Jurkat, Clone E6-1 (cell line): ENCODE measurements around the gene MPG.
A peak's percentile ranks its signal among the peaks of the same experiment; 100 is the strongest.

Source experiments
- DNase-seq: peaks from one replicate; pipeline ENCODE4 v3.0.0-alpha.2; 2011; ENCODE audit warnings: low read depth, low spot score
- H3K4me3 ChIP-seq: 2 replicates; pipeline ENCODE4 v1.5.1; 2011; ENCODE audit warnings: mild to moderate bottlenecking, low read length, control low read depth, moderate library complexity

The MPG gene

DNA sequence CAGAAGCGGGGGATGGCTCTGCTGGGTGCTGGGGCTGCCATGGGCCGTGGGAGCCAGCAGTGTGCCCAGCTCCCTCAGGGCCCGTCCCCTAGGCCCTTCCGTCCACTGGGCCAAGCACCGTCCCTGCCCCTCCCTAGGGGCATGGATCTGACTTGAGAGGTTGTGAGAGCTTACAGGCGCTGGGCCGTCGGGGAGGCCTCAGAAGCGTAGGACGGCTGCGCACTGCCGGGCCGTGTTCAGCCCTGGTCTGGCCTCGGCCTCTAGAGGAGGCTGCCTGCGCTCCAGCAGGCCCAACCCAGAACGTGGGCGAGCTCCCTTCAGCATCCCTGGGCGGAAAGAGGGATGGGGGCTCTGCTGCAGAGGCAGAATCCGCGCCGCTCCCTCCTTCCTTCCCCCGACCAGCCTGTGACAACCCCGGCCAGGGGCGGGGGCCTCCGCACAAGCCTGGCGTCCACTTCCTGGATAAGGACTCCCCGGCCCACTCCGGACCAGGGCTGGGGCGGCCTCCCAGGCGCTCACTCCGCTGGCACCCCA lies 685 bp upstream of the MPG start:
- H3K4me3 ChIP-seq = peak overlapping the region; percentile 59
- no peak for DNase-seq

DNA sequence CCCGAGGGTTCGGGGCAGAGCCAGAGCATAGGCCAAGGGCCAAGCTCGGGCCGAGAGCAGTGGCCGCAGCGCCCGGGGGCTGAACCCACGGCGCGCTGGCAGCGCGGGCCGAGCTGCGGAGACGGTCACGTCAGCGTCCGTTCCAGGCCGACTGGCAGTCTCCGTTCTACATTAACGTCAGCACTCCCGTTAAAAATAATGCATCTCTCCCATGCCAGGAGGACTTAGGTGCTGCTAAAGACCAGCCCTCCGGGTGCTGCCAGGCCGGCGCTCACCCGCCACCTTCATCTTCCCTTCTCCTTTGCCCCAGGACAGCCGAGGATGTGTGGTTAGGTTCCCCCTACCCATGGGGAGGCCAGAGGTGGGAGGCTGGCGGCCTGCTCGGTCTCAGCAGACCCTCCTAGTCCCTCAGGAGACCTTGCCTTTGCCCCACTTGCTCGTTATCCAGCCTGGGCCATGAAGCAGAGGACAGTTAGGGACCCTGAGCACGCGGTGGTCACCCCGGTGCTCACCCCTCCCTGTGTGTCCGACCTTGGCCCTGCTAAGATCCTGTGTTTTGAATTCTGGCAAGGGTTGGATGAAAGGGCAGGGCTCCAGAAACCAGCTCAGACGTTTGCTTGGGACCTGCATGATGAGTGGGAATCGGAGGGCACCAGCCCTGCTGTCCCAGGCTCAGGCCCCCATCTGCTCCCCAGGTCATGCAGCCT lies 572 bp downstream of the MPG start:
- H3K4me3 ChIP-seq = peak overlapping the region; percentile 59
- DNase-seq = no peak

DNA sequence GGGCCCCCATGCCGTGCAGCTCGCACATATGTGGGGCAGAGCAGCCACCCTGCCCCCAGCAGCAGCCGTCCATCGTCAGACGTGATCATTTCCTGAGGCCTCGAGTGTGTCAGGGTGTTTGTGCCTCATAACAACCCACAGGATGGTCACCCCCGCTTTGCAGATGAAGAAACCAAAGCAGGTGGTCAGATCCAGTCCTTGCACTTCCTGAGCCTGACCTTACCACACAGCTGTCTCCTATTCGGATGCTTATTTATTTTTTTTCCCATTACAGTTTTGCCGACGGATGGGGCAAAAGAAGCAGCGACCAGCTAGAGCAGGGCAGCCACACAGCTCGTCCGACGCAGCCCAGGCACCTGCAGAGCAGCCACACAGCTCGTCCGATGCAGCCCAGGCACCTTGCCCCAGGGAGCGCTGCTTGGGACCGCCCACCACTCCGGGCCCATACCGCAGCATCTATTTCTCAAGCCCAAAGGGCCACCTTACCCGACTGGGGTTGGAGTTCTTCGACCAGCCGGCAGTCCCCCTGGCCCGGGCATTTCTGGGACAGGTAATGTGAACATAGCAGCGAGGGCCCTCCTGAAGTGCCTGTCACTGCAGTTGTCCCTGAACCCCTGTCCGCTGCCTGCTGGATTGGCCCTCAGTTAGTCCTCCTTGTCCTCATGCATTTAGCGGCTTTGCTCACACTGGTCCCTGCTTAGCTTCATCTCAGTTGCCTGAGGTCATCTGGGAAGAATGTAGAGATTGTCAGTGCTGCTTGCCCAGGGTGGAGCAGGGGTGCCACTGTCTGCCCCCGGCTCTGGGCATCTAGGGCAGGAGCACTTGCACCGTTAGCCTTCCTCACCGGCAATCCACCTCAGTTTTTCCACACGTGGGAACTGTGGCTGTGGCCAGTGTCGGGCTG lies 1.4 kb downstream of the MPG start:
- no peak for DNase-seq
- H3K4me3 ChIP-seq = peak overlapping the region; percentile 59

DNA sequence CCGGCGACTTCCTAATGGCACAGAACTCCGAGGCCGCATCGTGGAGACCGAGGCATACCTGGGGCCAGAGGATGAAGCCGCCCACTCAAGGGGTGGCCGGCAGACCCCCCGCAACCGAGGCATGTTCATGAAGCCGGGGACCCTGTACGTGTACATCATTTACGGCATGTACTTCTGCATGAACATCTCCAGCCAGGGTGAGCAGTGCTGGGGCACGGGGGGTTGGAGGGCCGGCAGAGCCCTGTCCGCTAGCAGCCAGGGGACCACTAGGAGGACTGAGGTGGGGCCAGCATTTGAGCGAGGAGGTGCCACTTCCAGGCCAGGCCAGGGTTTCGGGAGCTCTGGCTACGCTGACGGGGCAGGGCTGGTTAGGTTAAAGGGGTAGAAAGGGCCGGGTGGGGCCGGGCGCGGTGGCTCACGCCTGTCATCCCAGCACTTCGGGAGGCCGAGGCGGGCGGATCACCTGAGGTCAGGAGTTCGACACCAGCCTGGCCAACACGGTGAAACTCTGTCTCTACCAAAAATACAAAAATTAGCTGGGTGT lies 5.1 kb downstream of the MPG start:
- DNase-seq = no peak

GRCh38 chr16:83781-84615 lies 6.0 kb downstream of the MPG start:
- H3K4me3 ChIP-seq = no peak overlapping the region
- DNase-seq = peak; percentile 56

More for the DNA sequence above, 5.1 kb downstream of the MPG start:
- no peak overlapping the region for H3K4me3 ChIP-seq

DNA sequence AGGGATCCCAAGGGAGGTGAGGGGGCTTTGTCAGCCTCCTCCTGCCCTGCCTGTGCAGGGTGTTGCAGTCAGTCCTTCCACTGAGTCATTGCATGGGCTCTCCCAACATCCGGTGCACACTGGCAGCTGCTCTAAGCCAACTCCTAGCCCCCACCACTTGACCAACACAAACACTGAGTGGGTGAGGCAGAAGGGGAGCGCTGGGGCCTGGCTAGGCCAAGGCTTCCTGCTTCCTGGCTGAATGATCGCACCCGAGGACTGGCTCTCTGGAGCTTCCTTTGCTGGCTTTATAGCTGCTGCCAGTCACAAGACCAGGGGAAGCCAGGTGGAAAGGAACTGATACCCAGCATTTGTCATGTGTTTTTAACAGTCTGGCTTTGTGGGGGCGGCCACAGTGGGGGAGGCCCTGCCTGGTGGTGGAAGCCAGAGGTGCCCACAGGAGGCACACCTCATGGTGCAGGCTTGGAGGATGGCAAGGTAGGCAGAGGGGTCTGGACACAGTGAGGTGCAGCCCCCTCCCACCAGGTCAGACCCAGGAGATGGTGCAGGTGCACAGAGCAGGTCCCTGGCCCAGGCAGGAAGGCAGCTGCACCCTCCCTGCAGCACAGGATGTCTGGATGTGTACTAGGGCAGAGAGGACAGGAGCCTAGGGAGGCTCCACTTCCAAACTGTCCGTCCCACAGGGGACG lies 6.8 kb downstream of the MPG start:
- H3K4me3 ChIP-seq = no peak overlapping the region
- peak; percentile 59 for DNase-seq

GRCh38 chr16:85407-85782 lies 7.4 kb downstream of the MPG start:
- DNase-seq = no peak

DNA sequence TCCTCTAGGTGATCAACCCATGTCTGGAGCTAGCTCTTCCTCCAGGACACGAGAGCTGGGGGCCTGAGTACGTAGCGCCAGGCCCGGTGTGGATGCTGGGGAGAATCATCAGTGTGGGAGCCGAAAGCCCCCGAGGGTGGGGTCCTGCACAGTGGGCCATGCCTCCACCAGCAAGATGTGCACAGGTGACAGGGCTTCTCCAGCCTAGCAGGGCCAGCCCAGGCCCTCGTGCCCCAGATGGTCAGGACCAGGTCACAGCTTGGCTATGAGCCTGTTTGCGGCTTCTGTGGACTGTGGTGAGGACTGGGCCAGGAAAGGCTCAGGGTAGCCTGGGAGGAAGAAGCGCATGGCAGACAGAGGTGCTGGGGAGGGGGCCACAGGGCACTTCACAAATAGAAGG lies 7.8 kb downstream of the MPG start:
- H3K4me3 ChIP-seq = no peak overlapping the region
- no peak for DNase-seq

More at GRCh38 chr16:85407-85782, 7.4 kb downstream of the MPG start:
- H3K4me3 ChIP-seq = no peak overlapping the region

DNA sequence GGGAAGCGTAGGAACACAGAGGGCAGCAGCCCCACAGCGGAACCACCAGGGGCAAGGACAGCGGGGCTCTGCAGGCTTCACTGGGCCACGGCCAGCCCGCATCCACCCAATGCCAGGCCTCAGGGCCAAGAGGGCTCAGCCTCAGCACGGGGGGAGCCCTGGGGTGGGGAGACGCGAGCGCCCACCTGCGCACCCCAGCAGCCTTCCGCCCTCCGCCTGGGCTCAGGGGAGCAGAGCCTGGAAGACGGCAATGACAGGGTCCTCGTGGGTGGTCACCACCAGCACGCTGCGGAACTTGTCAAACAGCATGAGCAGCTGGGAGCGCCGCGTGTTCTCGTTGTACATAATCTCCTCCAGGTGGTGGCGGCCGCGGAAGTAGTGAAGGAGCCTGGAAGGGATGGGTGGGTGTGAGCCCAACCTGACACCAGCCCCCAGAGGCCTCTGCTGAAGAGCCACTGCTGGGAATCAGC lies 8.5 kb downstream of the MPG start:
- no peak for DNase-seq
- no peak overlapping the region for H3K4me3 ChIP-seq

- no peak for DNase-seq
- no peak overlapping the region for H3K4me3 ChIP-seq
These were observed 10.6 kb downstream of the MPG start for GRCh38 chr16:88613-89012.

DNA sequence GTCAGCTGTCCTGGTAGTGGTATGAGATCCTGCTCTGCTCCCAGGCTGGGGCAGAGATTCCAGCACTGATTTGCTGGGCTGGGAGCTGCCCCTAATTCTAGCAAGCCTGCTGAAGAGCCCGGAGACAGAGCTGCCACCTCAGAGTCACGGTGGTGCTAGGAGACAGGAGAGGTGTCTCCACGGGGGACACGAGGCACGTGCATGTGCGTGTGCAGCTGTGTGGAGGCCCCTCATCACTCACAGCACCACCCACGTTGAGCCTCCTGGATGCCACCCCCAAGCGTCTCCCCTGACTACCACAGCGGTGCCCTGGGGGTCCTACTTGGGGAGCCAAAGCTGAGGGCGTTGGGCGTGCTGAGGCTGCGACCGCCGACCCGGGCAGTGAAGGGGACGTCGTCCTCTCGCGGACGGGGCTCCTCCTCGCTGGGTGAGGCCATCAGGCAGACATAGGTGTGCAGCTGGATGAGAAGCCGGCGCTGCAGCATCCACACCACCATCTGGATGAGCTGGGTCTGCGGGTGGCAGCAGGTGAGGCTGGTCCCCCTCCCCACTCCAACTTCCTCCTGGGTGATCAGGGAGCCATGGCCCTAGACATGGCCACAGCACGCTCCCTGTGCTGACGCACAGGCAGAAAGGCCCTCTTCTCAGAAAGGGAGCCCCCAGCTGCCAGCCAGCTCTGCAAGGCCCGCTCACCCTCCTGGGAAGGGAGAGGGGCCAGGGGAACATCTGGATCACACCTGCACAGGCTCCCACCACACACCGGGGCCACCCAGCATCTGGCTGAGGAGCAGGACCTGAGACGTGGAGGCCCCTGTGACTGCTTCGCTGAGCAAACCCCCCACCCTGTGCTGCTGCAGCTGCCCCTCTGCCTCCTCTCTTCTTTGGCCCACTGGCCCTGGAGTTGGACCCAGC lies 11.6 kb downstream of the MPG start:
- no peak overlapping the region for H3K4me3 ChIP-seq
- DNase-seq = no peak

- DNase-seq = no peak
- H3K4me3 ChIP-seq = no peak overlapping the region
These were observed 13.5 kb downstream of the MPG start for GRCh38 chr16:91484-91883.

DNA sequence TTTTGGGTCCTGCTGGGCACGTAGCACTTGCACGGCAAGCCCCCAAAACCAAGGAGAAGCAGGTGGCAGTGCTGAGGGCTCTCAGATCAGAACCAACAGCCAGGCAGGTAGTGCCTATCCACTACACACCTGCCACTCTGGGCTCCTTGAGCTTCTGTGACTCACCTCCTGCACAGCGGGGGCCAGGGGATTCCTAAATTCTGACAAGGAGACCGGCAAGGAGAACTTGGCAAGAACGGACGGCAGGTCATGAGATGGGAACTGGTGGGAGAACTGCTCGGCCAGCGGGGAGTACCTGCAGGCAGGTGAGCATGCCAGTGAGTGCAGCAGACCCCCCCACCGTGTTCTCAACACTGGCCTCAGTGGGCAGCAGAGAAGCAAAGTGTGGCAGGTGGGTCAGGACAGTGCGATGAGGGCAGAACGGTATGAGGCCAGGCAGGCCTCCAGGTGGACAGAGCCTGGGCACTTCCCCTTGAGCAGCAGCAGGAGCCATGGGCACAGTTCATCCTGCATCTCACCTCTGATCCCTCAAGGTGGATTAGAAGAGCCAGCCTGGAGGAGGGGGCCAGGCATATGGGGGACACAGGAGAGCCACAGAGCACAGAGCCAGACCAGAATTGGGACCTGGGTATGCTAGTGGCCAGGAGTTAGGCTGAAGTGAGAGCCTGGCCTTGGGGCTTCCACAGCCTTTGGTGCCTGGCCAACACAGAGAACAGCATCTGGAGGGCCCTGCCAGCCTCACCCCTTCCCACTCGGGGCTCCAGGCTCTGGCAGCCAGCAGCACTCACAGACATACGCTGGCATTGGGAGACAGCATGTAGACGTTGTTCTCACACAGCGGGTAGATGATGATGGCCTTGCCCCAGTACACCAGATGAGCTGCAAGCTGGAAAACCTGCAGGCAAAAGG lies 14.7 kb downstream of the MPG start:
- H3K4me3 ChIP-seq = no peak overlapping the region
- DNase-seq = no peak

DNA sequence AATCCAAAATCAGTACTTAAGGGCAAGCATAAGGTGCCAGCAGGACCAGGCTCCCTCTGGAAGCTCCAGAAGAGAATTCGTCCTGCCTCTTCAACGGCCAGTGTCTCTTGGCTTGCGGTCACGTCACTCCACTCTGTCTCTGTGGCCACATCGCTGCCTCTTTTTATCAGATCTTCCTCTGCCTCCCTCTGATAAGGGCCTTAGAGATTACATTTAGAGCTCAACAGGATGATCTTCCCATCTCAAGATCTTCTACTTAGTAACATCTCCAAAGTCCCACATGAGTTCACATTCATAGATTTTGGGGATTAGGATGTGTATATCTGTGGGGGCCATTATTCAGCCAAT lies 16.9 kb downstream of the MPG start:
- no peak overlapping the region for H3K4me3 ChIP-seq
- no peak for DNase-seq

GRCh38 chr16:96935-97381 lies 18.9 kb downstream of the MPG start:
- DNase-seq = peak; percentile 81
- no peak overlapping the region for H3K4me3 ChIP-seq

GRCh38 chr16:97822-98221 lies 19.8 kb downstream of the MPG start:
- DNase-seq = no peak

DNA sequence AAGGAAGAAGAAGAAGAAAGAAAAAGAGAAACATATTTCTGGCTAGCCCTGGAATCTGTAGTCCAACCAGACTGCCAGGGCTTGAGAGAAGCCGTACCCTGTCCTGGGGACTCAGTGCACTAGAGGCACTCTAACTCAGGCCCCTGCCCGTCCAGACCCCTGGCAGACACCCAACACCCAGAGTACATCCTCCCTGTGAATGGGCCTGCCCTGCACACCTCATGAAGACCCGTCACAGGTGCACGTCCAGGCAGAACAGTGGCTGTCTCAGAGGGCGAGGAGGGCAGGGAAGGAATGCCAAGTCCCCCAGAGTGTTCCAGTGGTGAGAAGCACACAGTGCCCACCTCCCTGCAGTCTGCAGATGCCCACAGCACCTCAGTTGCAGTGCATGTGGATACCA lies 23.0 kb downstream of the MPG start:
- no peak for DNase-seq
- H3K4me3 ChIP-seq = no peak overlapping the region

More at GRCh38 chr16:97822-98221, 19.8 kb downstream of the MPG start:
- no peak overlapping the region for H3K4me3 ChIP-seq
